Inferior parietal cortex (tissue), 1 donor: ENCODE data around the gene CDKL4.
"Not testable (repeated sequence)": the region's sequence is repeated elsewhere in the genome, so short reads cannot be mapped to it uniquely, and the experiment has no call there.

Experiments
- DNase-seq: peaks from one replicate; pipeline ENCODE4 v3.0.0-alpha.2; 2016; ENCODE audit errors: extremely low spot score

CDKL4 gene

DNA sequence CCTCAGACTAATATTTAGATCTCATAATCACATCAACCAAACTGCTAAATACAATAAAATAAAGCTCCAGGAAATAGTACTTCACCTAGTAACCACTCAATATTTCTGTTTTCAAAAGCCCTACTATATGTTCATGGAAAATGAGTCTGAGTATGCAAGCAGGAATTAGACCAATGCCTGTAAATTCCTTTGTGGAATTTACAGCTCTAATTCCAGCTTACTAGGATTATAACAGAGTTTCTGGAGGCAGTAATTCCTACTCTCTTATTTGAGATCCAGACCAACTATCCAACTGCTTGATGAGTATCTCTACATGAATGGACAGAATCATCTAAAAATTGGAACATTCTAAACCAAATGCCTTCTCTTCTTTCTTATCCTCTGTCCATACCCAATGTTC, 11.6 kb downstream of the CDKL4 start:
- DNase-seq = no peak

- peak; percentile 18 for DNase-seq
Measured at GRCh38 chr2:39228413-39229209, 15.2 kb downstream of the CDKL4 start.

- peak; percentile 78 for DNase-seq
Measured at GRCh38 chr2:39227628-39228412, 15.9 kb downstream of the CDKL4 start.

GRCh38 chr2:39225567-39225966, 18.2 kb downstream of the CDKL4 start:
- no peak for DNase-seq

DNA sequence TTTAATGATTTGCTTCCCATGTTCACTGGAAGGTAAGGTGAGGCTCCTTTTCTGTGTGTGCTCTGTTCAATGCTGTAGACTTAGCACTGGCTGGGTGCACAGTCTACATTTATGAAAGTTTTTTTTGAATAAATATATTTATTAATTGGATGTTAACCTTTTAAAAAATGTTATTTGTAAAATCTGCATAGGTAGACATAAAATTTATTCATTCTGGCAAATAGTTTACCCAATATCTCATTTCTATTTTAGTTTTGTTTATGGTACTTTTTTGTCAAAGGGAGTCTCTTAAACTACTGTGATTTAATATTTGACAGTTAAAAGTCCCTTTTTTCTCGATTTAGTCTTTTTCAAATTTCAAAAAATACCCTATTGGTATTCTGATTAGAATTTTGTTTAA, 19.9 kb downstream of the CDKL4 start:
- DNase-seq = no peak

DNA sequence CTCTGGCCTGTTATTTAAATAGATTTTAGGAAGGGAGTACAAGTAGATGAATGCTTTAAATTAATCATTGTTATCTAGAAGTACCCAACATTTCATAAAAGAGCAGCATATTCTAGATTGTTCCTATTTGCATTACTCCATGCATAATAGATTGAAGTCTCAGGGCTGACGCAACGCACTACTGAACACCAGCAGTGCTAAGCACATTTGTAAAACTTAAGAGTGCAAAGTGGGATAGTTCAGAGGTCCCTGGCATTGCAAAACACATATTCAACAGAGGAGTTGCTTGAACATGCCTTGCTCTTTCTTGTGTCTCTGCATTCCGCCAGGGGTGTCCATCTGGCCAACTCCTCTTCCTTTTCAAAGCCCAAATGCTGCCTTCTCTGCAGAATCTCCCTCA, 22.3 kb downstream of the CDKL4 start:
- DNase-seq = no peak

- no peak for DNase-seq
Measured at GRCh38 chr2:39220136-39220535, 23.6 kb downstream of the CDKL4 start.

GRCh38 chr2:39218391-39218790, 25.4 kb downstream of the CDKL4 start:
- DNase-seq = no peak

GRCh38 chr2:39217192-39217550, 26.6 kb downstream of the CDKL4 start:
- no peak for DNase-seq

DNA sequence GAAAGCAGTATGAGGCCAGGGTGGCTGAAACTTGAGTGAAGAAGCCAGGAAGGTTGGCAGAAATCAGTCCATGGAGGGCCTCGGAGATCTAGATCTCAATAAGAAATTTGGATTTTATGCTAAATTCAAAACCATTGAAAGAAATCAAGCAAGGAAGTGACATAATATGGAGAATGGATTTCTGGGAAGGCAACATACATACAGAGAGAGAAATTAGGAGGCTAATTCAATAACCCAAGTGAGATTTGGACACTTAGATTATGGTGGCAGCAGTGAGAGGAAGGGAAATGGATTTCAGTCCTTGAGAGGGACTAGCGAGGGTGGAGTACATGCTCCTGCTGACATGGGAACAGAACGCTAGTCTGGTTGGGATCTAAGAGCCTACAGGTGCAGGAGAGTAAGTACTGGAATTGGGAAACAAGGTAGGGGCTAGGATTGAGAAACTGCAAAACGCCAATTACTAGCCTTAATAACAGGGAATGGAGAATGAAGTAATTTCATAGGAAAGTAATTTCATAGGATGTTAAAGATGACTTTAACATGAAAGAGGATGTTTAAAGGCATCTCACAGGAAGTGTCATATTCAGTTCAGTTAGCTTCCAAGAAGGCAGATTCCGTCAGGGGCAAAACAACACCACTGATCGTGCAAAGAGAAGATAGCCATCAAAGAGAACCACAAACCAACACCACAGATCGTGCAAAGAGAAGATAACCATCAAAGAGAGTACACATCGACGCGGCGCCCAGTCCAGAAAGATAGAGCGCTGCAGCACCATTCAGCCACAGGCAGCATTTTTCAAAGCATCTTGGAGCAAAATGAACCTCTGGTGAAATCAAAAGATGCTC, 27.2 kb downstream of the CDKL4 start:
- DNase-seq = no peak

DNA sequence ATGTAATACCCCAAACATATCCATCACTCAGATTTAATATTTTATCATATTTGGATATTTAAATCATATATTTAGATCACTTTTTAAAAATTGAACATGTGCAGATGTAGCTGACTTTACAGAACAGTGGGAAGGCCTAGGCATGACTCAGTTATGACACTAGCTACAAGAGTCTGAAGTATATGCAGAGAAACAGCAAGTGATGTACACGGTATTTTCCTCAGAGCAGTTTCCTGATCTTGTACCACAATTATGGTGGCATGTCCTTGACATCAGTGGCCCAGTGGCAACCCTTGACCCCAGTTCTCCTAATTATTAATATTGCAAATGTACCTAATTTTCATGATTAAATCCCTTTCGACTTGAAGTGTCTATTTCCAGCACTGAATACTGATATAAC, 28.2 kb downstream of the CDKL4 start:
- no peak for DNase-seq

- DNase-seq = no peak
Measured at GRCh38 chr2:39213015-39213414, 30.8 kb downstream of the CDKL4 start.

DNA sequence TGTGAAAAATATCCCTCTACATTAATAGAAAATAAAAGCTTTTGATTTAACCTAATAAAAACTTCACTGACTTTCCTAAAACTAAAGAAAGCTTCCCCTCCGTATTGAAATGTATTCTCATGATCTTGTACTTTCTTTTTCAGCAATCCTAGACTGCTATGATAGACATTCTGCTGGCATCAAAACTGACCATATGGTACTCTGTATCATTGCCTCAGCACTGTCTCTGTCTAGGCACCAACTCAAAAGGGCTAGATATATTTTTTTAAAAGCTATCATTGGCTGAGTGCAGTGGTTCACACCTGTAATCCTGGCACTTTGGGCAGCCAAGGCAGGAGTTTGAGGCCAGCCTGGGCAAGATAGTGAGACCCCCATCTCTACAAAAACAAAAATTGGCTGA, 32.9 kb downstream of the CDKL4 start:
- no peak for DNase-seq

GRCh38 chr2:39203382-39203781, 40.4 kb downstream of the CDKL4 start:
- no peak for DNase-seq

GRCh38 chr2:39202639-39203369, 41.0 kb downstream of the CDKL4 start:
- no peak for DNase-seq

- not testable (repeated sequence) for DNase-seq
Measured at GRCh38 chr2:39197003-39197402, 46.8 kb downstream of the CDKL4 start.

- DNase-seq = no peak
Measured at GRCh38 chr2:39194686-39195085, 49.1 kb downstream of the CDKL4 start.

DNA sequence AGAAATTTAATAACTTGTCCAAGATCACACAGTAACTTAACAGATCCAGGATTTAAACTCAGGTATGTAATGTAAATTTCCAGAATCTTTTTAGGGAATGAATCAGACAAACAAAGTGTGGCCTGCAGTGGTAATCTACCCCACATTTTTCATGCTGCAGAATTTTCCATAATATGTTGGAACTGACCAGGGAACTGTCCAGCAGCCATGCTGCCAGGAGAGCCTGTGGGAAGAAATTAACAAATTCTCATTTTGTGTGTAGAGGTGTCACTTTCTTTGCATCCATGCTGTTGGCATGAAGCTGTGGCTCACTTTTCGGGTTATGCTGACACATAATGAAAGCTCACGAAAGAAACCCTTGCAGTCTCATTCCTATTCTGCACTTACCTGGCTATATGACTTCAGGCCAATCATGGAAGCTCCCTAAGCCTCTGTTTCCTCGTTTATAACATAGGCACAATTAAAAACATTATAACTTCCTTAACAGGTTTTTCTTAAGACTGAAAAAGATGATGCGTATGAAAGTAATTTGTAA, 54.7 kb downstream of the CDKL4 start:
- DNase-seq = no peak

DNA sequence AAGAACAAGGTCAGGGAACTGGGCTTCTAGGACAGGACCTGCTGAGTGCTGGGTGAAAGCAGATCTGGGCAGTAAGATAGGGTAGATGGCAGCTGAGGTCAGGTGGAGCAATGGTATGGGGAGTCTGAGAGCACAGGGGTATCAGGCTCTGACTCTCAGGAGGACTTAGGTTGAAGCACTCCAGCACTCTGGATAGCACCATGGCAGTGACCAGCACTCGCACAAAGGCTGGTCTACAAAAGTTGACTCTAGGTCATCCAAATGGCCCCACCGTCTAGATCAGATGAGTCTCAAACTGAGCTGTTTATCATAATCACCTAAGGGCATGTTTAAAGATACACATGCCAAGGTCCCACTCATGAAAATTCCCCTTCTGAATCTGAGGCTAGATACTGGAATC, 60.1 kb downstream of the CDKL4 start:
- DNase-seq = no peak

- no peak for DNase-seq
Measured at GRCh38 chr2:39181297-39181696, 62.5 kb downstream of the CDKL4 start.
